SK-N-SH treated with all-trans-retinoic acid at 6 μM for 48 hours (cell line): ENCODE data around the gene PAFAH1B1.
"Not testable (repeated sequence)": the region's sequence is repeated elsewhere in the genome, so short reads cannot be mapped to it uniquely, and the experiment has no call there.

ENCODE experiments used
- ATAC-seq: fragments of 200-7000 bp; cut with Tn5 transposase; 3 replicates; pipeline ENCODE4 v1.9.1; 2020; ENCODE audit warnings: mild to moderate bottlenecking, moderate library complexity
- BACH2 ChIP-seq: fragments of 250-450 bp; sonication (Bioruptor Pico); IDR thresholded peaks from 2 replicates; pipeline ENCODE4 v1.9.0; 2021; ENCODE audit warnings: mild to moderate bottlenecking, borderline replicate concordance
- CREB5 ChIP-seq: fragments of 250-450 bp; sonication (Bioruptor Pico); IDR thresholded peaks from 2 replicates; pipeline ENCODE4 v1.5.1; 2020; ENCODE audit warnings: low read depth, mild to moderate bottlenecking, moderate library complexity
- CSDC2 ChIP-seq: fragments of 250-450 bp; sonication (Bioruptor Pico); IDR thresholded peaks from 2 replicates; pipeline ENCODE4 v1.5.0; 2020; ENCODE audit warnings: mild to moderate bottlenecking, moderate library complexity
- CSRNP3 ChIP-seq: fragments of 250-450 bp; sonication (Bioruptor Pico); IDR thresholded peaks from 2 replicates; pipeline ENCODE4 v1.5.1; 2021; ENCODE audit warnings: mild to moderate bottlenecking, moderate library complexity
- ESRRG ChIP-seq: fragments of 250-450 bp; sonication (Bioruptor Pico); IDR thresholded peaks from 2 replicates; pipeline ENCODE4 v1.6.1; 2021; ENCODE audit warnings: mild to moderate bottlenecking
- OSR1 ChIP-seq: fragments of 250-450 bp; sonication (Bioruptor Pico); IDR thresholded peaks from 2 replicates; pipeline ENCODE4 v1.8.0; 2022; ENCODE audit warnings: moderate library complexity, mild to moderate bottlenecking, inconsistent platforms
- PATZ1 ChIP-seq: fragments of 250-450 bp; sonication (Bioruptor Pico); IDR thresholded peaks from 2 replicates; pipeline ENCODE4 v1.8.0; 2020; ENCODE audit warnings: mild to moderate bottlenecking, moderate library complexity, borderline replicate concordance
- POU6F1 ChIP-seq: fragments of 250-450 bp; sonication (Bioruptor Pico); IDR thresholded peaks from 2 replicates; pipeline ENCODE4 v1.8.0; 2021; ENCODE audit warnings: low read depth, mild to moderate bottlenecking, moderate library complexity, borderline replicate concordance
- PPARA ChIP-seq: fragments of 250-450 bp; sonication (Bioruptor Pico); IDR thresholded peaks from 2 replicates; pipeline ENCODE4 v1.5.0; 2020; ENCODE audit warnings: mild to moderate bottlenecking, borderline replicate concordance
- TOX ChIP-seq: fragments of 250-450 bp; sonication (Bioruptor Pico); IDR thresholded peaks from 2 replicates; pipeline ENCODE4 v1.8.0; 2021; ENCODE audit warnings: mild to moderate bottlenecking, moderate library complexity, borderline replicate concordance
- TSHZ2 ChIP-seq: fragments of 250-450 bp; sonication (Bioruptor Pico); IDR thresholded peaks from 2 replicates; pipeline ENCODE4 v1.5.0; 2020; ENCODE audit warnings: mild to moderate bottlenecking, moderate library complexity
- ZFP3 ChIP-seq: fragments of 250-450 bp; sonication (Bioruptor Pico); IDR thresholded peaks from 2 replicates; pipeline ENCODE4 v1.5.0; 2020; ENCODE audit warnings: mild to moderate bottlenecking, moderate library complexity
- ZFP30 ChIP-seq: fragments of 450-650 bp; formaldehyde crosslinking; IDR thresholded peaks from 2 replicates; pipeline ENCODE4 v1.5.0; 2022; ENCODE audit warnings: mild to moderate bottlenecking, moderate library complexity
- ZNF8 ChIP-seq: fragments of 450-650 bp; formaldehyde crosslinking; IDR thresholded peaks from 2 replicates; pipeline ENCODE4 v1.5.0; 2020; ENCODE audit warnings: mild to moderate bottlenecking, moderate library complexity

Gene PAFAH1B1

GRCh38 chr17:2592971-2593820 is at the start of gene PAFAH1B1:
TSS of gene PAFAH1B1 (plus strand) at chr17:2593654. CDS start at chr17:2638289, 44,635 bp downstream.
- peak; percentile 80 for ATAC-seq

GRCh38 chr17:2545393-2545792 is 48.1 kb upstream of the PAFAH1B1 start:
- no peak for ATAC-seq
- TF ChIP-seq CSRNP3 (CRISPR knock-in tag) (no peak), CSDC2 (CRISPR knock-in tag) (no peak), BACH2 (CRISPR knock-in tag) (no peak), CREB5 (CRISPR knock-in tag) (no peak), ESRRG (no peak), PATZ1 (CRISPR knock-in tag) (no peak)

More at GRCh38 chr17:2592971-2593820, at the start of gene PAFAH1B1:
- no peak for TF ChIP-seq ZNF8 (CRISPR knock-in tag)
- TF ChIP-seq PATZ1 (CRISPR knock-in tag) = peak; percentile 62; the same call in 1 of the 2 replicates
- TF ChIP-seq CSDC2 (CRISPR knock-in tag) = peak; percentile 77; the same call in 1 of the 2 replicates
- TF ChIP-seq, all 23 proteins: peak for 2

GRCh38 chr17:2547176-2547575 is 46.3 kb upstream of the PAFAH1B1 start:
- TF ChIP-seq ZFP3 (CRISPR knock-in tag) (no peak), TSHZ2 (no peak), CREB5 (CRISPR knock-in tag) (no peak)
- peak; percentile 79 for ATAC-seq

- ATAC-seq = not testable (repeated sequence)
Observed at GRCh38 chr17:2548026-2548425, 45.4 kb upstream of the PAFAH1B1 start.

GRCh38 chr17:2549392-2550211 is 43.9 kb upstream of the PAFAH1B1 start:
- ATAC-seq = no peak
- no peak for TF ChIP-seq OSR1 (CRISPR knock-in tag)
- no peak for TF ChIP-seq TOX
- no peak for TF ChIP-seq ZFP30 (CRISPR knock-in tag)
- TF ChIP-seq ESRRG = no peak
- TF ChIP-seq ZNF8 (CRISPR knock-in tag) = no peak
- no peak for TF ChIP-seq BACH2 (CRISPR knock-in tag)
- TF ChIP-seq CSDC2 (CRISPR knock-in tag) = no peak
- TF ChIP-seq PPARA (CRISPR knock-in tag) = no peak
- no peak for TF ChIP-seq ZFP3 (CRISPR knock-in tag)
- no peak for TF ChIP-seq POU6F1 (CRISPR knock-in tag)
- TF ChIP-seq, all 23 proteins: peak for 0
